Measurements from ENCODE around the gene TRIM65. TPM values are rescaled to one million over a fixed set of nuclear protein-coding genes. Genes with fewer than 3 reads are reported as not detected.

Gene TRIM65
- total and polyA plus RNA-seq, 8 donors = 8.2 to 13.1 (median 10.5) TPM

- Histone ChIP-seq H3K27me3 (no peaks in the 10 kb centered on the region), H3K36me3 (no peaks in the 10 kb centered on the region), H3K27ac (peak overlapping the region; percentile 75 to 98 (median 86)), H3K4me3 (peak overlapping the region; percentile 34 to 75 (median 54)), H3K9me3 (no peaks in the 10 kb centered on the region), H3K4me1 (peaks cover 6 to 26% (median 21%) of the 10 kb centered on the region in 3 donors)
- no peak for FAIRE-seq
- ATAC-seq = peak; percentile 49 to 80 (median 70)
- peak; percentile 68 to 91 (median 81) for DNase-seq
- TF ChIP-seq CTCF (IDR thresholded peaks at IDR 0.05) = peak; percentile 20 to 38 (median 28)
- intact Hi-C loops (cut with DNase I) = no loop called here
- WGBS, 2 donors = 1% methylated on average over 44 to 56 of the region's 56 CpGs
Observed at GRCh38 chr17:75877752-75878173, 19.0 kb downstream of the TRIM65 start.

DNA sequence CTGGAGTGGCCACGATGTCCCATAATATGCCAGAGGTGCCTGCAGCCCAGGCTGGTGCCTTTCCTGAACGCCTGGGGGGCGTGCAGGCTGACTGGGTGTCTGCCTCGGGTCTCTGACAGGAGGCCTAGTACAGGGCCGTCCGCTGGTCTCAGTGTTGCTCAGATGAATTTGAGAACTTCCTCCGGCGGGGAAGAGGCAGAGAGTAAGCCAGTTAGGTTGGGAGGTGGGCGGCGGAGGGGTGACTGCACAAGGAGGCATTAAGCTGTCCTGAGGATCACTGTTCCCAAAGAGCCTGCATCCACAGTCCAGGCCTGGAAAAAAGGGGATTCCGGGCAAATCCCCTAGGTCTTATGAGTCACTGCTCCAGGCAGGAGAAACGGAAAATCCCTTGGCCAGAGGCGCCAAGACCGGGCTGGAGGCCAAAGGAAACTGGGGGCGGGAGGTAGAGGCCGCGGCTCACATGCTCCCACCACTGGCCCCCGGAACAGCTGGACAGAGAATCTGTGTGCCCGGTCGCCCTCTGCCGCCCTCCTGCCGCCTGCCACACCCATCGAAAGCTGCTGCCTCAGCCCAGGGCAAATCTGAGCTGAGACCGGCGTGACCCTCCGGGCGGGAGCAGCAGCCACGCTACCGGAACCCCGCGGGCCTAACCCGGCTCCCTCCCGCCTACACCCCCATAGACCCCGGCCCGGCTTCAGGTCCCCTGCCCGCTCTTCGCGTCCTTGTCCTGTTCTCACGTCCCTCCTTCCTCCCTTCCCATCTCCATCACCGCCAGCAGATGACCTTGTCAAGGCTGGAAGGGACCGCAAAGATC is 19.6 kb downstream of the TRIM65 start:
- no peak for TF ChIP-seq CTCF (IDR thresholded peaks at IDR 0.05)
- FAIRE-seq = no peak
- Histone ChIP-seq H3K27ac (peak overlapping the region; percentile 75 to 98 (median 86)), H3K27me3 (no peaks in the 10 kb centered on the region), H3K36me3 (no peaks in the 10 kb centered on the region), H3K9me3 (no peaks in the 10 kb centered on the region), H3K4me3 (peak overlapping the region; percentile 34 to 75 (median 54)), H3K4me1 (peaks cover 6 to 29% (median 27%) of the 10 kb centered on the region in 3 donors)
- intact Hi-C loops (cut with DNase I) = no loop called here
- peak; percentile 48 to 70 (median 56) for ATAC-seq
- WGBS, 2 donors = 16 to 17% methylated on average over 41 of the region's 41 CpGs
- DNase-seq = peak; percentile 86 to 94 (median 90)

GRCh38 chr17:75876190-75876937 is 20.4 kb downstream of the TRIM65 start:
- Histone ChIP-seq H3K27ac (peak overlapping the region; percentile 75 to 98 (median 86)), H3K9me3 (no peaks in the 10 kb centered on the region), H3K36me3 (no peaks in the 10 kb centered on the region), H3K27me3 (no peaks in the 10 kb centered on the region), H3K4me1 (peaks cover 6 to 29% (median 27%) of the 10 kb centered on the region in 3 donors), H3K4me3 (peak overlapping the region in 3 of 4 donors; percentile 51 to 75 (median 56))
- WGBS, 2 donors = 40 to 41% methylated on average over 26 of the region's 26 CpGs
- TF ChIP-seq CTCF (IDR thresholded peaks at IDR 0.05) = no peak
- peak; percentile 72 to 92 (median 88) for DNase-seq
- intact Hi-C loops (cut with DNase I) = no loop called here
- FAIRE-seq = no peak
- peak; percentile 6 to 74 (median 46) for ATAC-seq

GRCh38 chr17:75875940-75876189 is 20.9 kb downstream of the TRIM65 start:
- WGBS, 2 donors = 54 to 58% methylated on average over 5 of the region's 5 CpGs
- H3K4me3 ChIP-seq = peak overlapping the region in 1 of 4 donors; percentile 75
- H3K9me3 ChIP-seq = no peaks in the 10 kb centered on the region
- H3K36me3 ChIP-seq = no peaks in the 10 kb centered on the region
- FAIRE-seq (no peak), ATAC-seq (peak in 1 of 4 donors; percentile 54), DNase-seq (peak in 1 of 6 donors; percentile 89)
- H3K4me1 ChIP-seq = peaks cover 6 to 29% (median 27%) of the 10 kb centered on the region in 3 donors
- intact Hi-C loops (cut with DNase I) = no loop called here
- TF ChIP-seq CTCF (IDR thresholded peaks at IDR 0.05) = no peak
- no peaks in the 10 kb centered on the region for H3K27me3 ChIP-seq
- peak overlapping the region; percentile 75 to 98 (median 86) for H3K27ac ChIP-seq
